Suprapubic skin (tissue), 4 donors: ENCODE results near the gene PTPRD. TPM values are rescaled to one million over a fixed set of nuclear protein-coding genes. Genes with fewer than 3 reads are reported as not detected.

ENCODE experiments used
- DNase-seq, 2 donors: peaks; one replicate each; pipeline ENCODE4 v3.0.0-alpha.2; 2019; ENCODE audit warnings: low spot score in 2 of 2
- H3K27ac ChIP-seq: fragments of 200-600 bp; sonication (generic); one replicate; pipeline ENCODE4 v1.5.1; 2019
- H3K27me3 ChIP-seq: fragments of 200-600 bp; sonication (generic); one replicate; pipeline ENCODE4 v1.5.1; 2019
- H3K36me3 ChIP-seq: fragments of 200-600 bp; sonication (generic); one replicate; pipeline ENCODE4 v1.5.1; 2019
- H3K4me1 ChIP-seq: fragments of 200-600 bp; sonication (generic); one replicate; pipeline ENCODE4 v1.5.1; 2019
- H3K4me3 ChIP-seq: fragments of 200-600 bp; sonication (generic); one replicate; pipeline ENCODE4 v1.5.1; 2019; ENCODE audit warnings: mild to moderate bottlenecking
- H3K9me3 ChIP-seq: fragments of 200-600 bp; sonication (generic); one replicate; pipeline ENCODE4 v1.5.1; 2019
- CTCF ChIP-seq, 2 donors: fragments of 200-600 bp in 1 of 2; fragments of 450-650 bp in 1 of 2; sonication (generic) in 1 of 2; IDR thresholded peaks; one replicate each; pipeline ENCODE4 v1.5.1; 2016 to 2019; ENCODE audit warnings: antibody characterized with exemption in 2 of 2, mild to moderate bottlenecking in 1 of 2, moderate library complexity in 1 of 2
- EP300 ChIP-seq: sonication (generic); formaldehyde crosslinking; IDR thresholded peaks from one replicate; pipeline ENCODE4 v1.6.1; 2017; ENCODE audit warnings: antibody characterized with exemption
- POLR2A ChIP-seq, 2 donors: fragments of 450-650 bp; IDR thresholded peaks; one replicate each; pipeline ENCODE4 v1.6.1; 2017; ENCODE audit warnings: antibody characterized with exemption in 2 of 2, mild to moderate bottlenecking in 2 of 2, moderate library complexity in 2 of 2
- POLR2AphosphoS5 ChIP-seq, 3 donors: sonication (generic); formaldehyde crosslinking; IDR thresholded peaks; one replicate each; pipeline ENCODE4 v1.6.1; 2017; ENCODE audit warnings: antibody characterized with exemption in 3 of 3
- WGBS: methylation state at CpG from one replicate; pipeline ENCODE4 v1.1.5; 2018; 5-methylcytosine and 5-hydroxymethylcytosine counted together
- total RNA-seq, 4 donors: library from RNA; depleted of rRNA; stranded (reverse); fragments of >200 nt; gene quantifications; one replicate each; pipeline ENCODE4 v1.1.0, GENCODE V29; 2016

PTPRD gene
- total RNA-seq, 4 donors from 2014 or later = 0.49 to 3.3 (median 2.5) TPM

- no peak for DNase-seq
- Histone ChIP-seq H3K36me3 (no peaks in the 10 kb centered on the region), H3K9me3 (no peaks in the 10 kb centered on the region), H3K27me3 (no peaks in the 10 kb centered on the region), H3K4me1 (no peaks in the 10 kb centered on the region), H3K4me3 (no peak overlapping the region), H3K27ac (no peak overlapping the region)
- WGBS = 78% methylated on average over 1 of the region's 6 CpGs
- TF ChIP-seq CTCF (IDR thresholded peaks at IDR 0.05) (no peak), POLR2A (IDR thresholded peaks at IDR 0.05) (no peak), POLR2AphosphoS5 (IDR thresholded peaks at IDR 0.05) (no peak), EP300 (no peak)
Measured at GRCh38 chr9:9778293-9778692, 834.5 kb downstream of the PTPRD start.

GRCh38 chr9:9774471-9774870, 838.3 kb downstream of the PTPRD start:
- Histone ChIP-seq H3K27ac (no peak overlapping the region), H3K4me3 (no peak overlapping the region), H3K9me3 (no peaks in the 10 kb centered on the region), H3K4me1 (no peaks in the 10 kb centered on the region), H3K36me3 (no peaks in the 10 kb centered on the region), H3K27me3 (no peaks in the 10 kb centered on the region)
- WGBS = 72% methylated on average over 2 of the region's 2 CpGs
- no peak for DNase-seq
- TF ChIP-seq CTCF (IDR thresholded peaks at IDR 0.05) (no peak), POLR2AphosphoS5 (IDR thresholded peaks at IDR 0.05) (no peak), POLR2A (IDR thresholded peaks at IDR 0.05) (no peak), EP300 (no peak)

GRCh38 chr9:9771314-9771713, 841.5 kb downstream of the PTPRD start:
- Histone ChIP-seq H3K4me1 (no peaks in the 10 kb centered on the region), H3K27me3 (no peaks in the 10 kb centered on the region), H3K36me3 (no peaks in the 10 kb centered on the region), H3K9me3 (no peaks in the 10 kb centered on the region), H3K27ac (no peak overlapping the region), H3K4me3 (no peak overlapping the region)
- DNase-seq = no peak
- 74% methylated on average over 3 of the region's 3 CpGs for WGBS
- TF ChIP-seq EP300 (no peak), POLR2A (IDR thresholded peaks at IDR 0.05) (no peak), POLR2AphosphoS5 (IDR thresholded peaks at IDR 0.05) (no peak), CTCF (IDR thresholded peaks at IDR 0.05) (no peak)

- H3K9me3 ChIP-seq = peaks cover 3% of the 10 kb centered on the region
- H3K27me3 ChIP-seq = no peaks in the 10 kb centered on the region
- H3K4me1 ChIP-seq = no peaks in the 10 kb centered on the region
- H3K36me3 ChIP-seq = no peaks in the 10 kb centered on the region
- DNase-seq = no peak
- TF ChIP-seq POLR2AphosphoS5 (IDR thresholded peaks at IDR 0.05) (no peak), POLR2A (IDR thresholded peaks at IDR 0.05) (no peak), CTCF (IDR thresholded peaks at IDR 0.05) (no peak)
- 21% methylated on average over 2 of the region's 2 CpGs for WGBS
- H3K4me3 ChIP-seq = no peak overlapping the region
- H3K27ac ChIP-seq = no peak overlapping the region
Measured at GRCh38 chr9:9764821-9765220, 848.0 kb downstream of the PTPRD start.

- Histone ChIP-seq H3K9me3 (no peaks in the 10 kb centered on the region), H3K36me3 (no peaks in the 10 kb centered on the region), H3K4me1 (no peaks in the 10 kb centered on the region), H3K27me3 (no peaks in the 10 kb centered on the region), H3K27ac (no peak overlapping the region), H3K4me3 (no peak overlapping the region)
- TF ChIP-seq EP300 = no peak
- no peak for TF ChIP-seq POLR2AphosphoS5 (IDR thresholded peaks at IDR 0.05)
- TF ChIP-seq CTCF (IDR thresholded peaks at IDR 0.05) = no peak
- no peak for TF ChIP-seq POLR2A (IDR thresholded peaks at IDR 0.05)
- no peak for DNase-seq
- 74% methylated on average over 4 of the region's 4 CpGs for WGBS
Measured at GRCh38 chr9:9754186-9754585, 858.6 kb downstream of the PTPRD start.
